Naive thymus-derived CD8-positive, alpha-beta T cell (primary cell): Measurements from ENCODE around the gene ATF7. TPM values are rescaled to one million over a fixed set of nuclear protein-coding genes. Genes with fewer than 3 reads are reported as not detected.

Source experiments
- ATAC-seq, 2 donors: fragments of 150-1000 bp; cut with Tn5 transposase in 1 of 2; sonication (Bioruptor Pico), chemical (Tn5 transposase) in 1 of 2; 1 replicate in 1 of 2; 2 replicates in 1 of 2; pipeline ENCODE4 v1.10.0; 2021; ENCODE audit warnings: mild to moderate bottlenecking in 2 of 2, moderate library complexity in 2 of 2
- POLR2A ChIA-PET: fragments of 350-600 bp; sonication (Branson Sonifier 250); formaldehyde crosslinking; loops from one replicate; lab custom pipeline; 2021; ENCODE audit warnings: antibody characterized with exemption; lab: Charles Lee
- DNase-seq, 10 donors: peaks; one replicate each; pipeline versions ENCODE4 v3.0.0 to v3.0.0-alpha.2; 2020 to 2022
- H3K27ac Mint-ChIP-seq, 10 donors: one replicate each; pipeline ENCODE4 v1.8.0; 2020 to 2022; ENCODE audit warnings: mild to moderate bottlenecking in 10 of 10, mixed read lengths in 10 of 10, moderate library complexity in 4 of 10, inconsistent platforms in 1 of 10
- H3K27me3 Mint-ChIP-seq, 5 donors: one replicate each; pipeline ENCODE4 v1.8.0; 2021 to 2022; ENCODE audit warnings: mixed read lengths in 5 of 5
- H3K36me3 Mint-ChIP-seq, 3 donors: one replicate each; pipeline ENCODE4 v1.8.0; 2020 to 2022; ENCODE audit warnings: mixed read lengths in 3 of 3, mild to moderate bottlenecking in 2 of 3, inconsistent platforms in 1 of 3
- H3K4me1 Mint-ChIP-seq, 4 donors: one replicate each; pipeline ENCODE4 v1.8.0; 2021 to 2022; ENCODE audit warnings: mixed read lengths in 4 of 4
- H3K4me3 Mint-ChIP-seq, 10 donors: one replicate each; pipeline ENCODE4 v1.8.0; 2020 to 2022; ENCODE audit warnings: mild to moderate bottlenecking in 10 of 10, mixed read lengths in 10 of 10, moderate library complexity in 6 of 10, inconsistent platforms in 1 of 10
- H3K9me3 Mint-ChIP-seq, 9 donors: one replicate each; pipeline ENCODE4 v1.8.0; 2020 to 2022; ENCODE audit warnings: mixed read lengths in 9 of 9, mild to moderate bottlenecking in 3 of 9, inconsistent platforms in 1 of 9, moderate library complexity in 1 of 9
- polyA plus RNA-seq, 3 donors: library from polyadenylated mRNA; unstranded; fragments of 300-500 nt; fragmentation: Illumina TruSeq; gene quantifications; one replicate each; pipeline ENCODE4 v1.2.3, GENCODE V29; 2021
- total RNA-seq, 8 experiments: library from RNA in 2 of 8; stranded (reverse) in 2 of 8; gene quantifications; one replicate each; pipeline ENCODE4 v1.2.3 and lab custom pipeline; 2021 to 2026

Gene ATF7
- total RNA-seq (10 to 100 TPM; 25.8 to 30.4 TPM), polyA plus RNA-seq (10 to 100 TPM; 13.0 to 19.2 (median 13.7) TPM), total RNA-seq (lab: John Stamatoyannopoulos, UW) (4.6 to 13.4 (median 9.7) reads per million in 6 experiments)

GRCh38 chr12:53625946-53626701 is at the start of gene ATF7:
ATF7 (minus strand) TSS chr12:53626382; CDS start chr12:53601000, 25,382 bp downstream.
- Mint-ChIP-seq H3K4me3 (peak within 1 kb of the TSS; percentile 94 to 100 (median 98)), H3K9me3 (no peaks in the 10 kb centered on the region), H3K27me3 (no peaks in the 10 kb centered on the region), H3K27ac (peak within 1 kb of the TSS; percentile 95 to 99 (median 98)), H3K4me1 (peaks cover 24 to 55% (median 44%) of the 10 kb centered on the region in 4 donors), H3K36me3 (peaks cover 0 to 4% (median 0%) of the 10 kb centered on the region in 3 donors)
- POLR2A ChIA-PET, result interaction anchor here (0.5 to 2.5 kb wide), 4 partner anchors 12 to 547 kb away, joined by 3 to 18 read pairs (median 4); partner anchors contain the start of genes ATP5MC2 and SPRYD3
- DNase-seq (peak; percentile 94 to 100 (median 99)), ATAC-seq (peak; percentile 95 to 96)

- Mint-ChIP-seq H3K9me3 (no peaks in the 10 kb centered on the region), H3K4me3 (peak overlapping the region; percentile 92 to 99 (median 96)), H3K27me3 (peaks cover 5 to 27% (median 12%) of the 10 kb centered on the region in 5 donors), H3K36me3 (peaks cover 0 to 36% (median 3%) of the 10 kb centered on the region in 3 donors), H3K4me1 (peaks cover 6 to 44% (median 31%) of the 10 kb centered on the region in 4 donors), H3K27ac (peak overlapping the region; percentile 95 to 99 (median 98))
- ATAC-seq (no peak), DNase-seq (no peak)
- POLR2A ChIA-PET, result interaction anchor here (0.5 to 3.1 kb wide), 15 partner anchors 11 to 376 kb away, joined by 3 to 18 read pairs (median 4); partner anchors contain the start of genes ATF7, CISTR, MYG1 and PRR13
Observed at GRCh38 chr12:53674977-53675700, 49.0 kb upstream of the ATF7 start.

DNA sequence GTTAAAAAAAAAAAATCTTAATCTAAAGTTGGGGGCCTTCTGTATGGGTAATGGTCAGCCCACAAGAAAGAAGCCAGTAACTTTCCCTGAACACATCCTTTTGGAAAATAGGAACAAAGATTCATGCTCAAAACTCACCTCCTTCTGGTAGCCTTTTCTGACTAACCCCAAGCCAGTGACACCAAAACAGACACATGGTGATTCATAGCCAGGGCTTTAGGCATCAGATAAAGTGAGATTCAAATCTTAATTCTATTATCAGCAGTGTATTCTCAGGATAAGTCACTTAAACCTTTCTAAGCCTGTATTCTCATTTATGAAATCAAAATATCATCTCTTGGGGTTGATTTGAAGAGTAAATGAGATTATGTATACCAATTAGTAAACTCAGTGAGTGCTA is 44.8 kb upstream of the ATF7 start:
- Mint-ChIP-seq H3K27me3 (peaks cover 0 to under 1% (median 0%) of the 10 kb centered on the region in 5 donors), H3K4me1 (peaks cover 4 to 44% (median 27%) of the 10 kb centered on the region in 4 donors), H3K9me3 (no peaks in the 10 kb centered on the region), H3K36me3 (peaks cover 4 to 75% (median 9%) of the 10 kb centered on the region in 3 donors), H3K4me3 (no peak overlapping the region), H3K27ac (peak overlapping the region in 1 of 10 donors; percentile 12)
- POLR2A ChIA-PET, result no interaction called here
- DNase-seq, result no peak
- ATAC-seq, result no peak

DNA sequence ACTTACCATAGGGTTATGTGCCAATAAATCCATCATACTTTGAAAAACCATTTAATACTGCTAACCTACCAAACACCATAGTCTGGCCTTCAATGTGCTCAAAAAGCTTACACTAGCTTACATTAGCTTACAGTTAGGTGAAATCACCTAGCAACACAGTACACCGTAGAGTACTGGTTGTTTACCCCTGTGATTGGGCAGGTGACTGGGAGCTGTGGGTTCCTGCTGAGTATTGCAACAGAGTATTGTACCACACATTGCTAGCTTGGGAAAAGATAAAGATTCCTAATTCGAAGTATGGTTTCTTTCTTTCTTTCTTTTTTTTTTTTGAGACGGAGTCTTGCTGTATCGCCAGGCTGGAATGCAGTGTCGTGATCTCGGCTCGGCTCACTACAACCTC is 44.1 kb upstream of the ATF7 start:
- Mint-ChIP-seq H3K27ac (no peak overlapping the region), H3K9me3 (no peaks in the 10 kb centered on the region), H3K4me1 (peaks cover 4 to 40% (median 21%) of the 10 kb centered on the region in 4 donors), H3K27me3 (no peaks in the 10 kb centered on the region), H3K4me3 (no peak overlapping the region), H3K36me3 (peaks cover 4 to 81% (median 12%) of the 10 kb centered on the region in 3 donors)
- POLR2A ChIA-PET, result no interaction called here
- no peak for ATAC-seq
- DNase-seq, result no peak

DNA sequence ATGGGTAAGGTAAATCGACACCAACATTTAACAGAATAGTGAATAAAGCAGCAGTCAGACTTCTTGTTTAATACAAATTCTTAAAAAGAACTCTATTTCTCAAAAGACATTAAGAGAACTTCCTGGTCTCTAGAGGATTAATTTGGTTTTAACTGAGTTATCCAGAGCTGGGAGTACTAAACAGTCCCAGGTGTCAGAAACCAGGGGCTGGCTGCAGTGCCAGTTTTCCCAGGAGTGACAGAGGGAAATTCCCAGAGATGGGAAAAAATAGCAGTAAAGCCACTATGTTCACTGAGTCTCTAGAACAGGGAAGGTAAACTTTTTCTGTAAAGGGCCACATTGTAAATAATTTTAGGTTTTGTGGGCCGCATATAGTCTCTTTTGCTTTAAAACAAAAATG is 40.9 kb upstream of the ATF7 start:
- Mint-ChIP-seq H3K27me3 (no peaks in the 10 kb centered on the region), H3K36me3 (peaks cover 10 to 89% (median 18%) of the 10 kb centered on the region in 3 donors), H3K4me1 (peaks cover 4 to 12% (median 7%) of the 10 kb centered on the region in 4 donors), H3K4me3 (no peak overlapping the region), H3K27ac (peak overlapping the region in 1 of 10 donors; percentile 27), H3K9me3 (no peaks in the 10 kb centered on the region)
- ATAC-seq (no peak), DNase-seq (no peak)
- POLR2A ChIA-PET, result interaction anchor here (0.7 kb wide), 1 partner anchor 352 kb away, joined by 4 read pairs; no protein-coding TSS in a partner anchor

- Mint-ChIP-seq H3K9me3 (no peaks in the 10 kb centered on the region), H3K36me3 (peaks cover 10 to 77% (median 19%) of the 10 kb centered on the region in 3 donors), H3K4me1 (peaks cover 0 to 4% (median 2%) of the 10 kb centered on the region in 4 donors), H3K27me3 (no peaks in the 10 kb centered on the region), H3K4me3 (no peak overlapping the region), H3K27ac (peak overlapping the region in 1 of 10 donors; percentile 51)
- DNase-seq (no peak), ATAC-seq (no peak)
- POLR2A ChIA-PET, result interaction anchor here (2.7 kb wide), 1 partner anchor 11 kb away, joined by 10 read pairs; the partner anchor contains the start of gene ATP5MC2
Observed at GRCh38 chr12:53664936-53665335, 38.8 kb upstream of the ATF7 start.

- Mint-ChIP-seq H3K4me3 (no peak overlapping the region), H3K27ac (no peak overlapping the region), H3K36me3 (peaks cover 10 to 70% (median 18%) of the 10 kb centered on the region in 3 donors), H3K27me3 (no peaks in the 10 kb centered on the region), H3K4me1 (peaks cover 0 to 2% (median 0%) of the 10 kb centered on the region in 4 donors), H3K9me3 (no peaks in the 10 kb centered on the region)
- ATAC-seq (no peak), DNase-seq (no peak)
- POLR2A ChIA-PET, result interaction anchor here (0.6 to 2.7 kb wide), 2 partner anchors 7 to 12 kb away, joined by 5 to 10 read pairs; partner anchors contain the start of gene ATP5MC2
Observed at GRCh38 chr12:53664191-53664590, 38.0 kb upstream of the ATF7 start.

DNA sequence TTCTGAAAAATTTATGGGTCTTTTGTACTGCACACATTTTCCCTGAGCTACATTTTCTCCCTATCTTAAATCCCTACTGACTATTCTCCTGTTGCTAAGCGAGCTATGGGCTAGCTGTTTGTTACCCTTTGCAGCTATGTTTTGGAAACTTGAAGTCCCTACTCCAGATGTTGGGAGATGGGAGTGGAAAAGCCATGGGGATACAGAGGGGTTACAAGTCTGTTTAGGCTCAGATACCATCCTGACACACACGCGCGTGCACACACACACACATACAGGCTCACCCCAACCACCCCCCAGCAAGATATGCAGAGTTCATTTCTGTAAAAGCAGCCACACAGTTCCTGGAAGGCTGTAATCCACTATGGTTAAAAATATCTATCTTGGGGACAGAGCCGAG is 33.9 kb upstream of the ATF7 start:
- DNase-seq (no peak), ATAC-seq (no peak)
- Mint-ChIP-seq H3K27me3 (no peaks in the 10 kb centered on the region), H3K9me3 (no peaks in the 10 kb centered on the region), H3K4me1 (peaks cover 0 to under 1% (median 0%) of the 10 kb centered on the region in 4 donors), H3K27ac (peak overlapping the region in 1 of 10 donors; percentile 52), H3K36me3 (peaks cover 6 to 31% (median 11%) of the 10 kb centered on the region in 3 donors), H3K4me3 (no peak overlapping the region)
- POLR2A ChIA-PET, result no interaction called here

- Mint-ChIP-seq H3K27me3 (no peaks in the 10 kb centered on the region), H3K36me3 (peaks cover 4 to 26% (median 10%) of the 10 kb centered on the region in 3 donors), H3K4me3 (no peak overlapping the region), H3K9me3 (no peaks in the 10 kb centered on the region), H3K4me1 (no peaks in the 10 kb centered on the region), H3K27ac (no peak overlapping the region)
- POLR2A ChIA-PET, result no interaction called here
- DNase-seq (no peak), ATAC-seq (no peak)
Observed at GRCh38 chr12:53659571-53659981, 33.4 kb upstream of the ATF7 start.

DNA sequence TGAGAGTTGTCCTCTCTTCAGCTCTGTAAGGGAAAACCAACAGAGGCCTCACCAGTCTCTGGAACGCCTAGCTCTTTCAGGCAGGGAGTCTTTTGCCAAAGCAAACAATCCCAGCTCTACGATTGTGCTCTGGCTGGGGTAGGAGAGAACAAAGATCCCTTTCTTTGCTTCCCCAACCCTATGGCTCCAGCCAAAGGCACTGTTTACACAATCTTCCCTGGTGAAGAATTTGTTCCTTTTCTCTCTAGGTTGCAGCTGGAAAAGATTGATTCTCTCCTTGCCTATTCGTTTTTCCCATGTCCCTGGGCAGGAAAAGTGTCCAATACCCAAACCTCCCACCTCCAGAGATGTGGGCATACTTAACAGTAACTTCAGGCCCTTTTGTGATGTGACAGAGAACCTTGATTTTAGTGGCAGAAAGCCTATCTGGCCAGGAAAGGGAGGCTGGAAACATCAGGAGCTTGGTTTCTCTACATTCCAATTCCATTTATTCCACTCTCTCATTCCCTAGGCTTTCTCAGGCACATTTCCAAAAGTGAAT is 32.9 kb upstream of the ATF7 start:
- Mint-ChIP-seq H3K27me3 (no peaks in the 10 kb centered on the region), H3K36me3 (peaks cover 0 to 22% (median 7%) of the 10 kb centered on the region in 3 donors), H3K4me3 (no peak overlapping the region), H3K4me1 (no peaks in the 10 kb centered on the region), H3K27ac (no peak overlapping the region), H3K9me3 (no peaks in the 10 kb centered on the region)
- POLR2A ChIA-PET, result no interaction called here
- ATAC-seq (no peak), DNase-seq (no peak)

GRCh38 chr12:53657041-53657440 is 30.9 kb upstream of the ATF7 start:
- H3K27me3 Mint-ChIP-seq, result no peaks in the 10 kb centered on the region
- no peak for DNase-seq
- no peaks in the 10 kb centered on the region for H3K9me3 Mint-ChIP-seq
- POLR2A ChIA-PET, result interaction anchor here (0.6 kb wide), 1 partner anchor 29 kb away, joined by 4 read pairs; no protein-coding TSS in a partner anchor
- H3K36me3 Mint-ChIP-seq, result peaks cover 0 to 8% (median 4%) of the 10 kb centered on the region in 3 donors
- H3K27ac Mint-ChIP-seq, result peak overlapping the region in 2 of 10 donors; percentile 8 to 43
- no peak for ATAC-seq
- H3K4me1 Mint-ChIP-seq, result no peaks in the 10 kb centered on the region
- no peak overlapping the region for H3K4me3 Mint-ChIP-seq

DNA sequence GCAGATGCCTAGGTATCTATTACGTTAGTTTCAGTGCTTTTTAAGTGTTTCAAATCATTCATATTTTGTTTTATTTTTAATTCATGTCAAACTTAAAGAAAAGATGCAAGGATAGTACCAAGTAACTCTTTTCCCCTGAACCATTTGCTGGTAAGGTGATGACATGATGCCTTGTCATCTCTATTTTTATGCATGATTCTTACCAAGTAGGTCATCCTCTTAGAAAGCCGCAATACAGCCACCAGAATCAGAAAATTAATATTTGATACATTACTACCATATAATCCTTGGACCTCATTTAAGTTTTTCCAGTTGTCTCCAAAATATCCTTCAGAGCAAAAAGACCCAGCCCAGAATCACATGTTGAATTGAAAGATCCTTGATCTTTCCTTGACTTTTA is 27.4 kb upstream of the ATF7 start:
- Mint-ChIP-seq H3K9me3 (no peaks in the 10 kb centered on the region), H3K4me3 (no peak overlapping the region), H3K27ac (no peak overlapping the region), H3K36me3 (no peaks in the 10 kb centered on the region), H3K27me3 (no peaks in the 10 kb centered on the region), H3K4me1 (no peaks in the 10 kb centered on the region)
- ATAC-seq (no peak), DNase-seq (no peak)
- POLR2A ChIA-PET, result no interaction called here
